Motor neuron (in vitro differentiated cells): ENCODE measurements around the gene DDOST. TPM values are rescaled to one million over a fixed set of nuclear protein-coding genes. Genes with fewer than 3 reads are reported as not detected.
A peak's percentile ranks its signal among the peaks of the same experiment; 100 is the strongest.

Experiments used
- ATAC-seq, 8 experiments: fragments of 200-7000 bp; cut with Tn5 transposase; replicated peaks in 6 of 8; 2 replicates each; pipeline ENCODE4 v1.8.0; 2021; ENCODE audit warnings: mild to moderate bottlenecking in 8 of 8, moderate library complexity in 8 of 8
- H3K27ac ChIP-seq, 2 donors: fragments of 250-450 bp; sonication (Bioruptor Pico); 2 replicates each; pipeline ENCODE4 v1.9.0; 2021; ENCODE audit warnings: antibody characterized with exemption in 2 of 2, mild to moderate bottlenecking in 2 of 2, moderate library complexity in 1 of 2
- H3K4me1 ChIP-seq, 2 donors: fragments of 250-450 bp; sonication (Bioruptor Pico); replicated peaks in 1 of 2; 2 replicates each; pipeline ENCODE4 v1.6.1; 2021; ENCODE audit warnings: antibody characterized with exemption in 2 of 2, mild to moderate bottlenecking in 2 of 2, moderate library complexity in 1 of 2
- H3K4me3 ChIP-seq, 5 donors: fragments of 250-450 bp; sonication (Bioruptor Pico); 2 replicates each; pipeline ENCODE4 v1.9.0; 2021; ENCODE audit warnings: antibody characterized with exemption in 5 of 5, mild to moderate bottlenecking in 5 of 5, moderate library complexity in 4 of 5
- WGBS, 10 experiments: fragments of 450-650 bp; shearing (Covaris generic); methylation state at CpG; one replicate each; pipeline ENCODE4 v1.0.0; 2022; 5-methylcytosine and 5-hydroxymethylcytosine counted together
- in situ Hi-C, 9 experiments: fragments of 400-800 bp; cut with MboI; loops; one replicate each; pipeline ENCODE4 v1.15.0; 2021; ENCODE audit warnings: low sequenced_read_pairs in 9 of 9, low pct_unique_long_range_greater_than_20kb in 2 of 9; ENCODE audit not compliant: unreplicated experiment in 9 of 9
- total RNA-seq, 8 experiments: library from RNA; unstranded; fragments of 300-600 nt; gene quantifications; 2 replicates each; pipeline versions ENCODE4 v1.2.3 to v1.2.4, GENCODE V29; 2022

Gene DDOST
- total RNA-seq, 8 experiments from 2014 or later, result 156 to 335 (median 187) TPM

- in situ Hi-C loops, result loop anchor here in 4 of 9 experiments (10.0 to 25.0 kb wide), 5 partner anchors 93 to 718 kb away; partner anchors contain the start of genes MUL1 (in 1 of the 4) and PLA2G2E (in 1 of the 4)
- Histone ChIP-seq H3K4me3 (no peak overlapping the region), H3K27ac (no peak overlapping the region), H3K4me1 (peaks cover 5 to 7% of the 10 kb centered on the region in 2 donors)
- 20 to 83% (median 68%) methylated on average over 1 to 4 of the region's 4 CpGs for WGBS, 10 experiments
- ATAC-seq, result no peak
Measured at GRCh38 chr1:20630729-20631128, 30.4 kb downstream of the DDOST start.

GRCh38 chr1:20626524-20626923, 34.6 kb downstream of the DDOST start:
- Histone ChIP-seq H3K4me1 (no peaks in the 10 kb centered on the region), H3K4me3 (no peak overlapping the region), H3K27ac (no peak overlapping the region)
- WGBS, 10 experiments, result 0 to 100% (median 67%) methylated on average over 1 of the region's 1 CpG; no CpG with 5 or more reads in 1 of the 10 experiments
- peak in 2 of 8 experiments; percentile 61 to 64 for ATAC-seq
- in situ Hi-C loops, result loop anchor here in 2 of 9 experiments (25.0 kb wide), 4 partner anchors 89 to 714 kb away; partner anchors contain the start of genes MUL1 (in 1 of the 2) and PLA2G2E (in 1 of the 2)

GRCh38 chr1:20626098-20626427, 35.1 kb downstream of the DDOST start:
- in situ Hi-C loops, result loop anchor here in 2 of 9 experiments (25.0 kb wide), 4 partner anchors 89 to 714 kb away; partner anchors contain the start of genes MUL1 (in 1 of the 2) and PLA2G2E (in 1 of the 2)
- H3K4me3 ChIP-seq, result no peak overlapping the region
- H3K27ac ChIP-seq, result no peak overlapping the region
- WGBS, 10 experiments, result 13 to 88% (median 50%) methylated on average over 1 of the region's 1 CpG; no CpG with 5 or more reads in 7 of the 10 experiments
- H3K4me1 ChIP-seq, result no peaks in the 10 kb centered on the region
- ATAC-seq, result no peak

DNA sequence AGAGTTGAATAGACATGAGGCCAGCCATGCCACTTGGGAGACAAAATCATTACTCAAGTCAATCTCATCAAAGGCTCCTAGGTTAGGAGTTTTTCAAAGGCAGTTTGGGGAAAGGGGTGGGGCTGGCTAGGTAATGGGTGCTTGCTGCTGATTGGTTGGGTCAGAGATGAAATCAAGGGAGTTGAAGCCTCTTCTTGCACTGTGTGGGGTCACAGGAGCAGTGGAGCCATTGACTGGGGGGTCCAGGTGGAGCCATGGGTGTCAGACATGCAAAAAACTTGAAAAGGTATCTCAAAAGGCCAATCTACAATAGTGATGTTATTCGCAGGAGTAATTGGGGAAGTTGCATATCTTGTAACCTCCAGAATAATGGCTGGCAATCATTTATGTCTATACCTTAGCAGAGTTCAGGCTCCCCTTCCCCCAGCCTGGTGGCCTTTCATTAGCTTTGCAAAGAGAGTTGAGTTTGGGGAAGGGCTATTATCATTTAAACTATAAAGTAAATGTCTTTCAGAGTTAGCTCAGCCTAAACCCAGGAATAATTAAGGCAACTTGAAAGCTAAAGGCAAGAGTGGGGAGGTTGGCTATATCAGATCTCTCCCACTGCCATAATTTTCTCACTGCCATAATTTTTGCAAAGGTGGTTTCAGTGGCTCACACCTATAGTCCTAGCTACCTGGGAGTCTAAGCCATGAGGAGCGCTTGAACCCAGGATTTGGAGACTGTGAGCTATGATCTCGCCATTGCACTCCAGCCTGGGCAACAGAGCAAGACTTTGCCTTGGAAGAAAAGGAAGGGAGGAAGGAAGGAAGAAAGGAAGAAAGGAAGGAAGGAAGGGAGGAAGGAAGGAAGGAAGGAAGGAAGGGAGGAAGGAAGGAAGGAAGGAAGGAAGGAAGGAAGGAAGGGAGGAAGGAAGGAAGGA, 35.7 kb downstream of the DDOST start:
- Histone ChIP-seq H3K27ac (no peak overlapping the region), H3K4me1 (no peaks in the 10 kb centered on the region), H3K4me3 (no peak overlapping the region)
- in situ Hi-C loops, result loop anchor here in 2 of 9 experiments (25.0 kb wide), 4 partner anchors 88 to 713 kb away; partner anchors contain the start of genes MUL1 (in 1 of the 2) and PLA2G2E (in 1 of the 2)
- no peak for ATAC-seq
- 13 to 83% (median 50%) methylated on average over 1 to 3 of the region's 3 CpGs; no CpG with 5 or more reads in 1 of the 10 experiments for WGBS, 10 experiments

DNA sequence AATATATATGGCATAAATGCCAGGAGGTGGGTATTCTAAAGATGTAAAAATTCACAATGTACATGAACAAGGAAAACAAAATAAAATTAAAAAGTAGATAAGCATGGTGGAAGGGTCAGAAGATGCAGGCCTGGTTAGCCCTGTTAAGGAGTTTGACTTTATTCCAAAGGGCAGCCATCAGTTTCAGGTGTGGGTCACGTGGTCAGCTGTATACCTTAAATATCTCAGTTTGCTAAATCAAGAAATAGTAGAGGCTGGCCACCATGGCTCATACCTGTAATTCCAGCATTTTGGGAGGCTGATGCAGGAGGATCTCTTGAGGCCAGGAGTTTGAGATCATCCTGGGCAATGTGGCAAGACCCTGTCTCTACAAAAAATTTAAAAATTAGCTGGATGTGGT, 36.5 kb downstream of the DDOST start:
- no peaks in the 10 kb centered on the region for H3K4me1 ChIP-seq
- in situ Hi-C loops, result loop anchor here in 2 of 9 experiments (25.0 kb wide), 4 partner anchors 87 to 712 kb away; partner anchors contain the start of genes MUL1 (in 1 of the 2) and PLA2G2E (in 1 of the 2)
- H3K4me3 ChIP-seq, result no peak overlapping the region
- H3K27ac ChIP-seq, result no peak overlapping the region
- 57 to 100% (median 82%) methylated on average over 1 of the region's 1 CpG; no CpG with 5 or more reads in 5 of the 10 experiments for whole genome bisulfite sequencing, 10 experiments
- no peak for ATAC-seq

DNA sequence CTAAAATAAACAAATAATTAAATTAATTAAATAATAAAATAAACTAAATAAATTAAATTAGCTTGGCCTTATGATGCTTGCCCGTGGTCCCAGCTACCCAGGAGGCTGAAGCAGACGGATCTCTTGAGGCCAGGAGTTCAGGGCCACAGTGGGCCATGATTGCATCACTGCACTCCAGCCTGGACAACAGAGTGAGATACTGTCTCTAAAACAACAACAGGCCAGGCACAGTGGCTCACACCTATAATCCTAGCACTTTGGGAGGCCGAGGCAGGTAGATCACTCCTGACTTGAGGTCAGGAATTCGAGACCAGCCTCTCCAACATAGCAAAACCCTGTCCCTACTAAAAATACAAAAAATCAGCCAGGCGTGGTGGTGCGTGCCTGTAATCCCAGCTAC, 40.2 kb downstream of the DDOST start:
- no peak overlapping the region for H3K4me3 ChIP-seq
- no peak overlapping the region for H3K27ac ChIP-seq
- H3K4me1 ChIP-seq, result no peaks in the 10 kb centered on the region
- WGBS, 10 experiments, result 78 to 100% (median 92%) methylated on average over 1 to 6 of the region's 6 CpGs; no CpG with 5 or more reads in 1 of the 10 experiments
- no peak for ATAC-seq
- in situ Hi-C loops, result no loop called here

- Histone ChIP-seq H3K27ac (no peak overlapping the region), H3K4me1 (no peaks in the 10 kb centered on the region), H3K4me3 (no peak overlapping the region)
- in situ Hi-C loops, result no loop called here
- peak in 2 of 8 experiments; percentile 18 to 56 for ATAC-seq
- 50 to 86% (median 76%) methylated on average over 1 of the region's 1 CpG; no CpG with 5 or more reads in 6 of the 10 experiments for WGBS, 10 experiments
Measured at GRCh38 chr1:20619999-20620398, 41.2 kb downstream of the DDOST start.

DNA sequence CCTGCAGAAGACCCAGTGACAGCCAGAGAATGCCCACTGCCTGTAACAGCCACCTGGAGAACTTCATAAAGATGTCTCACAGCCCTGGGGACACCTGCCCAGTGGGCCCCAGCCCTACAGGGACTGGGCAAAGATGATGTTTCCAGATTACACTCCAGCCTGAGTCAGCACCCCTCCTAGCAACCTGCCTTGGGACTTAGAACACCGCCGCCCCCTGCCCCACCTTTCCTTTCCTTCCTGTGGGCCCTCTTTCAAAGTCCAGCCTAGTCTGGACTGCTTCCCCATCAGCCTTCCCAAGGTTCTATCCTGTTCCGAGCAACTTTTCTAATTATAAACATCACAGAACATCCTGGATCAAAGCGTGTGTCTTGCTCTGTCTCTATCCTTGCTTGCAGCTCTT, 42.6 kb downstream of the DDOST start:
- no peak overlapping the region for H3K4me3 ChIP-seq
- H3K27ac ChIP-seq, result no peak overlapping the region
- in situ Hi-C loops, result no loop called here
- 34 to 87% (median 70%) methylated on average over 1 to 4 of the region's 4 CpGs; no CpG with 5 or more reads in 3 of the 10 experiments for WGBS, 10 experiments
- no peak for ATAC-seq
- no peaks in the 10 kb centered on the region for H3K4me1 ChIP-seq

DNA sequence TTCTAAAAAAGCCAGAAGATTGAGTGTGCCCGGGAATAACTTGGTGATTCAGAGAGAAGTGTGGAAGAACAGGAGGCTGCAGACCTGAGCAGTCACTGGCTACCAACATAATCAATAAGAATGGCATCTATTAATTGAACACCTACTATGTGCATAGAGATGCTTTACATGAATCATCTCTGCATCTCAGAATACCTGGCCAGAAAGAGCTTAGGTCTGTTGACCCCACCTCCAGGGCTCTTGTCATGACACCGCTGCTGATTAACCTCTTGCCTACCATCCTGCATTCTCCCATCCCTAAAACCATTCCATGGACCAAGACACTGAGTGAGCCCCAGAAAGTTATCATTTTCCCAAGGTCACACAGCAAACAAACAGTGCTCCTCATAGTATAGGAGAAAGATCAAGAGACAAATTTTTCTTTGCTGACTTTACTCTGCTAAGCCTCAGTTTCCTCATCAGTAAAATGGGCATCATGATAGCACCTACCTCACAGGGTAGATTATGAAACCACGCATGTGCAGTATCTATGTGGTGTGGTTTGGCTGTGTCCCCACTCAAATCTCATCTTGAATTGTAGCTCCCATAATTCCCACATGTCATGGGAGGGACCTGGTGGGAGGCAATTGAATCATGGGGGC, 44.2 kb downstream of the DDOST start:
- Histone ChIP-seq H3K4me1 (no peaks in the 10 kb centered on the region), H3K27ac (no peak overlapping the region), H3K4me3 (no peak overlapping the region)
- in situ Hi-C loops, result no loop called here
- 60 to 100% (median 89%) methylated on average over 1 to 3 of the region's 3 CpGs; no CpG with 5 or more reads in 3 of the 10 experiments for WGBS, 10 experiments
- ATAC-seq, result no peak

DNA sequence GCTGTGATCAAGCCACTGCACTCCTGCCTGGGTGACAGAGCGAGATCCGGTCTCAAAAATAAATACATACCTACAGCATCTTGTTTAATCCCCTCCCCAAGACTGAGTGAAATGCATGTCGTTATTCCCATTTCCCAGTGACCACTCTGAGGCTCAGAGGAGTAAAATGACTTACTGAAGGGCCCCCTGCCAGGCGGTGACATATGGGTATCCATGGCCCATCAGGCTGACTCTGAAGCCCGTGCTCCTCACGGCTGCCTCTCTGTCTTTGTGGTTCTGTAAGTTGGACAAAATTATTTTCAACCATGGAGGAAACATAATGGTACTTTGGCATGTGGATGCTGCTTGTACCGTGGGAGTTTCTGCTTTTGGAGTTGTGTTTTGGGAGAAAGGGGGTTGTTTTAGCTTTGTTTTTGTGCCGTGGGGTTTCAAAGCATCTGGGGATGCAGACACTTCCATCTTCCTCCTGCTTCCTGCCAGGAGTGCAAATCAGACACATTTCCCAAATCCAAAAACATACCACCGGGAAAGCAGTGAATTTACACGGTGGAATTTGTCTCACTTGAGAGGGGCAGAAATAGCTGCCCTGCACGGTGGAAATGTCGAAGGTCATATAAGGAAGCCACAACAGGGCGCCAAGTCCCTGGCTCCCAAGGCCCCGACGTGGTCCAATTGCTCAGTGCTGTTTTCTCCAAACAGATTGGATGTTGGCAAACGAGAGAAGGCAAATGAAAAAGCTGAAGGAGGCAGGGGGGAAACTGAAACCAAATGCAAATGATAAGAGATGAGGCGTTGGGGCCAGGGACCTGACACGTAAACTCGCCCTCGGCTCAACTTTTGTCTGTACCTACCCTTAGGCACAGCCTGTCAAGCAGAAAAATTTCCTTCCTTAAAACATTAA, 45.0 kb downstream of the DDOST start:
- H3K27ac ChIP-seq, result no peak overlapping the region
- H3K4me3 ChIP-seq, result no peak overlapping the region
- H3K4me1 ChIP-seq, result no peaks in the 10 kb centered on the region
- in situ Hi-C loops, result no loop called here
- 31 to 73% (median 65%) methylated on average over 3 to 17 of the region's 20 CpGs for WGBS, 10 experiments
- no peak for ATAC-seq

DNA sequence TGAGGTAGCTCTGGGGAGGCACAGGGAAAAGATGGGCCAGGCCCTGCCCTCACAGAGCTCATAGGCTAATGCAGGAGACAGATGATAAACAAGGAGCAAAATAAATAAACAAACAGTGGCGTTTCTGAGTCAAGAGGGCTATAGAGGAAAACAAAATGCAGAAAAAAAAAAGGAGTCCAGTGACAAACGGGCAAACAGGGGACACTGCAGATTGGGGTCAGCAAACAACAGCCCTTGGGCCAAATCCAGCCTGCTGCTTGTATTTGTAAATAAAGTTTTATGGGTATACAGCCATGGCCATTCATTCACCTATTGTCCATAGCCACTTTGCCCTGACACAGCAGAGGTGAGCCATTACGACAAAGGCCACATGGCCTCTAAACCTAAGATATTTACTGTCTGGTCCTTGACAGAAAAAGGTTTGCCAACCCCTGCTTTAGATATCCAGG, 47.0 kb downstream of the DDOST start:
- in situ Hi-C loops, result no loop called here
- H3K4me1 ChIP-seq, result no peaks in the 10 kb centered on the region
- 39 to 100% (median 60%) methylated on average over 1 to 3 of the region's 3 CpGs; no CpG with 5 or more reads in 2 of the 10 experiments for WGBS, 10 experiments
- no peak overlapping the region for H3K4me3 ChIP-seq
- no peak overlapping the region for H3K27ac ChIP-seq
- no peak for ATAC-seq

DNA sequence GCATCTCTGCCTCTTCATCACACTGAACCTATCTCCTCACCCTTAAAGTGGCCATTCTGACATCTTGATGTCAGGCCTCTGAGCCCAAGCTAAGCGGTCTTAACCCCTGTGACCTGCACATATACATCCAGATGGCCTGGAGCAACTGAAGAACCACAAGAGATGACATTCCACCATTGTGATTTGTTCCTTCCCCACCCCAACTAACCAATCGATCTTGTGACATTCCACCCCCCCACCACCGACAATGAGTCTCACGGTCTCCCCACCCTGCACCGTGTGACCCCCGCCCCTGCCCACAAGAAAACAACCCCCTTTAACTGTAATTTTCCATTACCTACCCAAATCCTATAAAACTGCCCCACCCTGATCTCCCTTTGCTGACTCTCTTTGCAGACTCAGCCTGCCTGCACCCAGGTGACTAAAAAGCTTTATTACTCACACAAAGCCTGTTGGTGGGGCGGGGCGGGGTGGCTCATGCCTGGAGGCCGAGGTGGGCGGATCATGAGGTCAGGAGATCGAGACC, 48.9 kb downstream of the DDOST start:
- peak in 1 of 8 experiments; percentile 15 for ATAC-seq
- no peak overlapping the region for H3K4me3 ChIP-seq
- in situ Hi-C loops, result no loop called here
- 67 to 100% (median 92%) methylated on average over 1 to 2 of the region's 11 CpGs; no CpG with 5 or more reads in 6 of the 10 experiments for WGBS, 10 experiments
- no peaks in the 10 kb centered on the region for H3K4me1 ChIP-seq
- no peak overlapping the region for H3K27ac ChIP-seq
